PC-9 (cell line): ENCODE measurements around the gene SYT8.

Experiments
- CTCF ChIP-seq: fragments of 200-600 bp; sonication (generic); conservative IDR thresholded peaks from 2 replicates; pipeline ENCODE4 v1.6.1; 2017; ENCODE audit warnings: mixed run types, antibody characterized with exemption, mild to moderate bottlenecking, moderate library complexity
- EZH2 ChIP-seq: fragments of 200-600 bp; sonication (generic); IDR thresholded peaks from 2 replicates; pipeline ENCODE4 v1.8.0; 2017; ENCODE audit warnings: antibody characterized with exemption, low read depth

GRCh38 chr11:1867381-1867780, 32.6 kb downstream of the SYT8 start:
- TF ChIP-seq CTCF: no peak
- TF ChIP-seq EZH2: no peak
